NCI-H1105 treated with DMSO at 0.1 percent for 48 hours (cell line): ENCODE data around the gene POU2AF2.

Experiments used
- DNase-seq: peaks from one replicate; lab custom pipeline; 2025; lab: John Stamatoyannopoulos, UW

The POU2AF2 gene

DNA sequence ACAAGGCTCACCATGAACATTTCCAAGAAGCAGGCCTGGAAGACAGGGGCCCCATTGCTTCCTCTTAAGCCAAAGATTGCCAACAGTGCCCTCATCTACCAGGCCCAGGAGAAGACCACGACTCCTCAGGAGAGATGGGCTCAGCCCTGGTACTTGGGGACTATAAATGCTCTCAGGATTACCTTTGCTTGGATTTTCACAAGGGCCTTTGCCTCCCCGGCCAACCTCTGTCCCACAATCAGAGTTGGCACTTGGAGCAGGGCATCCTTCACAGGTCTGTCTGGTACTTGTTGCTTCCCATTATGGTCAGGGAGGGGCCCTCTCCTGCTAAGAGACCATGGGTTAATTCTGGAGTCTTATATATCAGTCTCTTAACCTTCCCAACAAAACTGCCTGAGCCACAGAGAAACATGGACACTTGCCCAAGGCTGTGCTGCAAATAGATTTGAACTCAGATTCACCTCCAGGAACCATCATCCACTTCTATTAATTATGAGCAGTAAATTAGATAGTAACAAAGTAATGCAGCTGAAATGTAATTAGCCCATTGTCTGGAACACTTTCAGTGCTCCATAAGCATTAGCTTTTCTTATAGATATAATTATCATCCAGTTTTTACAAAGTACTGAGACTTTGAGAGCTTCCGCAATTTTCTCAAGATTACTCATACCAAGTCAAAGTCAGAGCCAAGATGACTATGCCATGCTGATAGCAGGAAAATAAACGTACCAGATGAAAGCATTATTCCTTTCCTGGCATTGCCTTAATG is 86.4 kb downstream of the POU2AF2 start:
- peak; percentile 95 for DNase-seq

DNA sequence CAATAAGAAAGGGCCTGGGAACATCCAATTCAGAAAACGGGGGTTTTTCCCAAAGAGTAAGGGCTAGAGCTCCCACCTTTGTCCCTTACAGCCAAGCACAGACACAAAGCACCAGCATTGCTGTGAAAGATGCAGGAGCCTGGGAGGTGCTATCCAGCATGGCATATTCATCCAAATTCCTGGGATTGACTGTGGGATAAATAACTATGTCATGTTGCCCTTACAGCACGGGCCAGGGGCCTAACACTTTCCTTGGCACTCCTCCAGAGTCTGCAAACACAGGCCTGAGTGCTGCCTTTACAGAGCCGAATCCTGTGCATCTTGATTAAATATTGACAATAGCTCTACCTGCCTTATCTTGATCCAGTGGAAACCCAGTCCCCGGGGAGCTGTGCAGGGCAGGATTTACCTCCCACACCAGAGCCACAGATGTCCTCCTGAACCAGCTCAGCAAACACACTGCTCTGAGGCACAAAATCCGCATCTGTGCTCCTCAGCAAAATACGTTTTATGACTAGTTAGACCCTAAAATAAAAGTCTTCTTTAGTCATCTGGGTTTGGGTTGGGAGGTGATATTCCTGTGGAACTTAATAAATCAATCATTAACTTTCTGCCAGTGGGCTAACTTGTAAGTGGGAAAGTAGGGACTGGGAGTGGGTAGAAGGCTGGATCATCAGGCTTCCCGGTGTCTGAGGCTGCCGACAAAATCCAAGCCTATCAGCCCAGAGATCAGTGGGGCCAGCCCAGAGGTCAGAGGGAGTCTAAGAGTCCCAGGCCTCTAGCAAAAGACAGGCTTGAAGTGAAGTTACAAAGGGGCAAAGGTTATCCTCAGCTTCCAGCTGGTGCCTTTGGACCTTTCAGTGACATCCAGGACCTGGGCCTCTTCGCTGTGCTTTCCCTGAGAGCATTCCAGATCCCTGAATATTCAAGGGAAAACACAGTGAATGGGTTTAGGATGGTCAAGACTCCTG is 89.3 kb downstream of the POU2AF2 start:
- peak; percentile 89 for DNase-seq

DNA sequence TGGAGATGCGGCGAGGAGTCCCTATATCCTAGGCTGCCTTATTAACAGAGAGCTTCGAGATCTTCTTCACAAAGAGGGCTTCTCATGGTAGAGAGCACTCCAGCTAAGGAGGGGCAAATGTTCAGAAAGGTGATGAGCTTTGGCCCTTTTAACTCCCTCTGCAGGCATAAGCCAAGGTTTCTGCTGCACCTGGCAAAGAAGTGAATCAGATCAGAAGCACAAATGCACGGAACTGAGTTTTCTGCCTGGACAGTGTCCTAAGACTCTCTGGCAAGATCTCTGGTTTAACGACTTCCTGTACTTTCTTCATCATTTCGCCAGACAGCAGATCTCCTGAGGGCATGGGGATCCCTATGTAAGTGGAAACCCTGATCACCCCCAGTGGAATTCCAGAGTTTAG is 90.0 kb downstream of the POU2AF2 start:
- DNase-seq, result no peak
